PC-9 (cell line): ENCODE results near the gene GUCA1C. TPM values are rescaled to one million over a fixed set of nuclear protein-coding genes. Genes with fewer than 3 reads are reported as not detected.

Source experiments
- BruUV-seq: library from RNA; stranded (reverse); fragments of 400-500 nt; replicated peaks from 2 replicates; lab custom pipeline; 2021; lab: Mats Ljungman, UMichigan
- CTCF ChIA-PET: fragments of 300-600 bp; sonication (Branson Sonifier 250); formaldehyde crosslinking; loops from one replicate; lab custom pipeline; 2022; ENCODE audit warnings: antibody characterized with exemption; lab: Charles Lee
- POLR2A ChIA-PET: fragments of 300-600 bp; sonication (Branson Sonifier 250); formaldehyde crosslinking; loops from one replicate; lab custom pipeline; 2022; ENCODE audit warnings: antibody characterized with exemption; ENCODE audit not compliant: unreplicated experiment; lab: Charles Lee
- DNase-seq, 2 experiments: peaks; one replicate each; pipeline versions ENCODE4 v3.0.0 to v3.0.0-alpha.2; 2015 to 2022; ENCODE audit warnings: mixed read lengths in 1 of 2
- H2AFZ ChIP-seq: fragments of 200-600 bp; sonication (generic); 2 replicates; pipeline ENCODE4 v1.8.1; 2017; ENCODE audit warnings: antibody characterized with exemption
- H3F3A ChIP-seq: fragments of 200-600 bp; sonication (generic); 2 replicates; pipeline ENCODE4 v1.8.1; 2017; ENCODE audit warnings: antibody characterized with exemption, mild to moderate bottlenecking, low read depth; ENCODE audit not compliant: insufficient read depth
- H3K27ac ChIP-seq: fragments of 200-600 bp; sonication (generic); 2 replicates; pipeline ENCODE4 v1.6.1; 2016; ENCODE audit warnings: mixed run types
- H3K27me3 ChIP-seq: fragments of 200-600 bp; sonication (generic); 2 replicates; pipeline ENCODE4 v1.6.1; 2016; ENCODE audit warnings: low read depth, mixed run types; ENCODE audit not compliant: insufficient read depth
- H3K36me3 ChIP-seq: fragments of 200-600 bp; sonication (generic); 2 replicates; pipeline ENCODE4 v1.6.1; 2016; ENCODE audit warnings: low read depth, mixed run types
- H3K4me1 ChIP-seq: fragments of 200-600 bp; sonication (generic); replicated peaks from 2 replicates; pipeline ENCODE4 v1.6.1; 2016; ENCODE audit warnings: mixed run types; ENCODE audit not compliant: insufficient read depth
- H3K4me2 ChIP-seq: fragments of 200-600 bp; sonication (generic); 2 replicates; pipeline ENCODE4 v1.6.1; 2017; ENCODE audit warnings: mixed run types
- H3K4me3 ChIP-seq: fragments of 200-600 bp; sonication (generic); 2 replicates; pipeline ENCODE4 v1.6.1; 2016; ENCODE audit warnings: mixed run types
- H3K79me2 ChIP-seq: fragments of 200-600 bp; sonication (generic); 2 replicates; pipeline ENCODE4 v1.6.1; 2017; ENCODE audit warnings: low read depth, mixed run types
- H3K9me2 ChIP-seq: fragments of 200-600 bp; sonication (generic); 2 replicates; pipeline ENCODE4 v1.8.1; 2017; ENCODE audit warnings: mild to moderate bottlenecking; ENCODE audit not compliant: insufficient read depth
- H3K9me3 ChIP-seq: fragments of 200-600 bp; sonication (generic); 2 replicates; pipeline ENCODE4 v1.8.1; 2016; ENCODE audit warnings: low read depth; ENCODE audit not compliant: insufficient read depth
- H4K20me1 ChIP-seq: fragments of 200-600 bp; sonication (generic); 2 replicates; pipeline ENCODE4 v1.8.1; 2017; ENCODE audit not compliant: insufficient read depth
- CTCF ChIP-seq: fragments of 200-600 bp; sonication (generic); conservative IDR thresholded peaks from 2 replicates; pipeline ENCODE4 v1.6.1; 2017; ENCODE audit warnings: mixed run types, antibody characterized with exemption, mild to moderate bottlenecking, moderate library complexity
- EZH2 ChIP-seq: fragments of 200-600 bp; sonication (generic); IDR thresholded peaks from 2 replicates; pipeline ENCODE4 v1.8.0; 2017; ENCODE audit warnings: antibody characterized with exemption, low read depth
- intact Hi-C: fragments of 100-400 bp; cut with micrococcal nuclease; formaldehyde crosslinking; loops from one replicate; pipeline ENCODE4 v1.10.0; 2022; ENCODE audit not compliant: unreplicated experiment
- total RNA-seq: library from RNA; stranded (reverse); gene quantifications from 2 replicates; pipeline ENCODE4 v1.2.3, GENCODE V29; 2021

Gene GUCA1C
- total RNA-seq, 1 experiment from 2014 or later = not detected

- Histone ChIP-seq H3K9me3 (no peaks in the 10 kb centered on the region), H3K27me3 (no peaks in the 10 kb centered on the region), H3K4me1 (no peaks in the 10 kb centered on the region), H3K36me3 (no peaks in the 10 kb centered on the region), H3K79me2 (no peaks in the 10 kb centered on the region), H3K27ac (no peak overlapping the region), H3F3A (no peaks in the 10 kb centered on the region), H3K9me2 (no peaks in the 10 kb centered on the region), H4K20me1 (no peaks in the 10 kb centered on the region), H2AFZ (no peak overlapping the region), H3K4me2 (no peak overlapping the region), H3K4me3 (no peak overlapping the region)
- DNase-seq = no peak
- CTCF ChIA-PET = no interaction called here
- POLR2A ChIA-PET = no interaction called here
- no TSS peak for BruUV-seq
- intact Hi-C loops = no loop called here
- TF ChIP-seq EZH2 (no peak), CTCF (no peak)
Measured at GRCh38 chr3:108940166-108940565, 13.5 kb downstream of the GUCA1C start.

DNA sequence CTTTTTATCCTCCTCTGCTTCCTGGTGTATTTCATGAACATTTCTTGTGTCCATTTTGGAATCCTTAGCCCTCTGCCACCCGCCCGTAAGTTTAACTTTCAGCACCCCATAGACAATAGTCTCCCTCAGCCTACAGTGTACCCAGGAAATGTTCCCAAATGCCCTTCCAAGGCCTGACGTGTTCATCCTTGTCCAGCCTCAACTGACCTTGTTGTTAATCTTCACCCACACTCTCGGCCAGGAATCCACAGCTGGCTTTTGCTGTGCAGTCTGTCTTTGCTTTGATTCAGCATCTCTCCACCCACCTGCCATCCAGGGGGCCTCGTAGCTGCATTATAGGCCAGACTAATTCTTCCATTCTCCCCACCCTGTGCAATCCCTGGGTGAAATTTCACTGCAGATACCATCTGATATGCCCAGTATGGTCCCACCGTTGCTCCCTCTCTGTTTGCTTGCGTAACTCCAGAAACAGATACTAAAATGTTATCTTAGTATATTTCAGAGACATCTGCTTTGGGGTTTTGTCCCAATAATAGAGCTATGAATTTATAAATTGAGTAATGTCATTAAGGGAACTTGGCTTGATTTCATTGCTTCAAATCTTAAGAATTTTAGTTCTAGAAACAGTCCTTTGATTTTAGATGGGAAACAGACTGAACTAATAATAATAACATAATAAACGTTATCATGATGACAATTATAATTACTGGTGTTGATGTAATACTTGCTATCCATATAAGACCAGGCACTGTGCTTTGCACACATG, 16.6 kb downstream of the GUCA1C start:
- no peak for DNase-seq
- Histone ChIP-seq H3K79me2 (no peaks in the 10 kb centered on the region), H3K27ac (no peak overlapping the region), H3K4me1 (no peaks in the 10 kb centered on the region), H3K9me3 (no peaks in the 10 kb centered on the region), H3K27me3 (no peaks in the 10 kb centered on the region), H4K20me1 (no peaks in the 10 kb centered on the region), H2AFZ (no peak overlapping the region), H3K4me3 (no peak overlapping the region), H3F3A (no peaks in the 10 kb centered on the region), H3K9me2 (no peaks in the 10 kb centered on the region), H3K4me2 (no peak overlapping the region), H3K36me3 (no peaks in the 10 kb centered on the region)
- CTCF ChIA-PET = no interaction called here
- TF ChIP-seq EZH2 = no peak
- no peak for TF ChIP-seq CTCF
- no TSS peak for BruUV-seq
- POLR2A ChIA-PET = no interaction called here
- intact Hi-C loops = no loop called here

DNA sequence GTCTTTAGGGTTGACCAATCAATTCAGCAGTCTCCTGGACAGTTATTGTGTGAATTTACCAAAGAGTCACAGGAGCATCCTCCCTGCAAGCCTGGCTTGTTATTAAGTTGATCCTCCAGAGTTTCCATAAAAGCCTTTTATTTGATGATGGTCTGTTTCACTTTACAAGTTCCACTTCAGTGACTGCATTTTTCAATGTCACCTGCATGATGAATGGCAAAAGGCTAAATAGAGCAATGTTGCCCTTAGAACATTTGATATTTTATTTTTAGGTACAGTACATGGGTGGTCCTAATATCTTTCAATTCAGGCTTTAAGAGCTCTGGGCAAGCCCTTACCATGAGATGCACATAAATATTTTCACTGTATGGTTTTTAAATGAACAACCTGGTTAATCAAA, 22.6 kb downstream of the GUCA1C start:
- ChIA-PET POLR2A (no interaction called here), CTCF (no interaction called here)
- intact Hi-C loops = no loop called here
- Histone ChIP-seq H3K9me3 (no peaks in the 10 kb centered on the region), H3K79me2 (no peaks in the 10 kb centered on the region), H3K9me2 (no peaks in the 10 kb centered on the region), H3K4me2 (no peak overlapping the region), H3K36me3 (no peaks in the 10 kb centered on the region), H3K27ac (no peak overlapping the region), H2AFZ (no peak overlapping the region), H3K27me3 (peaks cover 20% of the 10 kb centered on the region; the same call in 1 of the 2 replicates), H3K4me3 (no peak overlapping the region), H3F3A (no peaks in the 10 kb centered on the region), H3K4me1 (no peaks in the 10 kb centered on the region), H4K20me1 (no peaks in the 10 kb centered on the region)
- no peak for DNase-seq
- no peak for TF ChIP-seq CTCF
- no peak for TF ChIP-seq EZH2
- BruUV-seq = no TSS peak
